GM21528 (cell line): Measurements from ENCODE around the gene PSMA5.
"Not testable (repeated sequence)": the region's sequence is repeated elsewhere in the genome, so short reads cannot be mapped to it uniquely, and the experiment has no call there.

Experiments
- ATAC-seq: cut with Tn5 transposase; IDR thresholded peaks from one replicate; pipeline ENCODE4 v1.9.1; 2021; ENCODE audit warnings: mild to moderate bottlenecking, moderate library complexity; ENCODE audit not compliant: unreplicated experiment, low FRiP score

The PSMA5 gene

DNA sequence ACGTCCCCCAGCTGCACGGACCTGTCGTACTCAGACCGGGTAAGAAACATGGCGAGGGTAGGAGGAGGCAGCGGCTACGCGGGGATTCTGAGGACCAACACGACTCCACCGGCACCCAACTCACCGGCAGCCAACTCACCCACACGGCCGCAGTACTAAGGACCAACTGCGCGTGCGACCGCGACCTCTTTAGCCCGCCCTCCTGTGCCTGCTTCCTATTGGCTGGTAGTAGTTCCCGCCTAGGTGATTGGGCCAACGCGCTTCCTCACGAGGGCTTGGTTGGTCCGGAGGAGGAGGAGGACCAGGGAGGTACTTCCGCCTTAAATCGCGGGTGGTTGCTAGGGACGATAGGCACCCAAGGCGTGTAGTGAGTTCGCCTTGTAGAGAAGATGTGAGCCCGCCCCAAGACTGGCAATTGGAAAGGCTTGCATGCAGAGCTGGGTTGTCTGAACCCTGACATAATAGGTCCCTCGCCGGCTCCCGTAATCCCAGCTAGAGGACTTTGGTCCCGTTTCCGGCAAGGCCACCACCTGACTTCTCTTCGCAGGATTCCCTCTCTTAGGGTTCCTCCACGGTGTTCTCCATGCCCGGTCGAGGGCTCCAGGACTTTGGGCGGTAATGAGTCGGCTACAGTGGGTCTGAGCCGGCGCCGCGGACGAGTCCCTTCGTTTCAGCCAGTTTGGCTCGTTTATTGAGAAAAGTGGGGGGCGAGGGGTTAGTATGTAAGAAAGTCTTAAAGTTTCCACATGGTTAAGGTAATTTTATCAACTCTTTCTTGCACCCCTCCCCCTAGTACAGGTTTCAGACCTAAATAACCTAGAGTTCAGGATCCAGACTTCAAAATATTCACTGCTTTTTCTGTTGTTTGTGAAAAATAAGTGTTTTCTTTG lies at the start of gene PSMA5:
Gene PSMA5, minus strand, starts transcription at position 168 of the 890 bp plus-strand sequence. Its CDS starts 118 bp downstream, at position 50.
- ATAC-seq, result peak; percentile 98

DNA sequence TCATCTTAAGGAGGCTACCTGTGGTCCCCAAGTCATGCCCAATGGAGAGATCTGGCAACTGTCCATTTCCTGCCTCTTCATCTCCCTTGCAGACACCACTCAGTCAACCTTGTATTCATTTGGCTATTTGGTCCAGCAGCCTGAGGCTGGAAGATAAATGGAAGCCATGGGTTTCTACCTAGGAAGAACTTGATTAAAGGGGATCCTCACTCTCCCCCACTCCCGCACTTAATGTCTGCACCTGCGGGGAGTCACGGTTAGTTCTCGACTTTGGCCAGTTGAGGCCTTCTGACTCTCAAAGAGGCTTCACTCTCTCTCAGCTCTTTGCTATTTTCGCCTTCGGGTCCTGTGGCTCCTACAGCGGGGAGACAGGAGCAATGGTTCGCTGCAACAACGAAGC lies 49.0 kb upstream of the PSMA5 start:
- no peak for ATAC-seq

DNA sequence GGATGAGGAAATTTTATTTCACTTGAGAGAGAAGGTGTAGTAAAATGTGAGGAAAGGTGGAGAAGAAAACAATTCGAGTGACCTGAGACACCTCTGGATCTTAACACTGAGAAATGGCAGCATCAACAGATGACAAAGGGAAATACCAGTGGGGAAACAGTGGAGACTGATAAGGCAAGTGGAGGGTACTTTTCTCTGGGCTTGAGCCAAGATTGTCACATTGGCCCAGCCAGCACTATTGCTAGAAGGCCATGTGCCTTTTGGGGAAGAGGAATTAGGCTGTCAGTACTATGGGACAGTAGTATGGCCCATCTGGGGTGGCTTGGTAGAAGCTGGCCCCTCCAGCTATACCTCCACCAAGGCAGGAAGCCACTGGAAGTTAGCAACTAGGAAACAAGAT lies 48.4 kb upstream of the PSMA5 start:
- ATAC-seq, result no peak

DNA sequence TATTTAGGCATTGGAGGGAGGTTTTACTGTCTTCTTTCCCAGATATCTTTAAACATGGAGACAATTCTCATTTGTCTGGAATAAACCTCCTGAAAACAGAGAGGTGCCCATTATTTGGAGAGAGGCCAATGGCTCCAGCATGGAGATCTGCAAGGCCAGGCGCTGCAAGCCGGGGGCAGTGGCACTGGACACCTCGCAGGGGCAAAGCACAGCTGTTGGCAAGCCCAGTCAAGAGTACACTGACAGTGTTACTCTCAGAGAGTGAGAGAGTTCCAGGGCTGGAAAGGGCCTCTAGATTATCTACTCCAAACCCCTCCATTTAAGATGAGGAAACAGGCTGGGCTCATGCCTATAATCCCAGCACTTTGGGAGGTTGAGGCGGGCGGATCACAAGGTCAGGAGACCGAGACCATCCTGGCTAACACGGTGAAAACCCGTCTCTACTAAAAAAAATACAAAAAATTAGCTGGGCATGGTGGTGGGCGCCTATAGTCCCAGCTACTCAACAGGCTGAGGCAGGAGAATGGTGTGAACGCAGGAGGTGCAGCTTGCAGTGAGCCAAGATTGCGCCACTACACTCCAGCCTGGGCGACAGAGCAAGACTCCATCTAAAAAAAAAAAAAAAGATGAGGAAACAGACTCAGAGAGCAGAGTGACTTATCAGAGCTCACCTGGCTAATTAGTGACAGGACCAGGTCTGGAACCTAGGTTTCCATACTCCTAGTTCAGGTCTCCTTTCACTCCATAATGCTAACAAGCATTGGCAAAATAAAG lies 47.2 kb upstream of the PSMA5 start:
- not testable (repeated sequence) for ATAC-seq

DNA sequence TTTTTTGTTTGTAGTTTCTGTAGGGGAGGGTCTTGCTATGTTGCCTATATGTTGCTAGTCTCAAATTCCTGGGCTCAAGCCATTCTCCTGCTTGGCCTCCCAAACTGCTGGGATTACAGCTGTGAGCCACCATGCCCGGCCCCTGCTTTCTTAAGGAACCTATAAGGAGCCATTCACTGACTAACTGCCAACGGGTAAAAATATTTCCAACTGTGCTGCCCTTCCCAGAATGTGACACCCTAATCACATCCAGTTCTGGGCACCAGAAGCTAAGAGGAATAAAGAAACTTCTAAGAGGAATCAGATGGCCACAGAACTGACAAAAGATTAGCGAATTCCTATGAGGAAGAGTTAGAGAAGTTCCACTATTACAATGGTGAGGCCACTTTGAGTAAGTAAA lies 46.5 kb upstream of the PSMA5 start:
- ATAC-seq, result no peak

DNA sequence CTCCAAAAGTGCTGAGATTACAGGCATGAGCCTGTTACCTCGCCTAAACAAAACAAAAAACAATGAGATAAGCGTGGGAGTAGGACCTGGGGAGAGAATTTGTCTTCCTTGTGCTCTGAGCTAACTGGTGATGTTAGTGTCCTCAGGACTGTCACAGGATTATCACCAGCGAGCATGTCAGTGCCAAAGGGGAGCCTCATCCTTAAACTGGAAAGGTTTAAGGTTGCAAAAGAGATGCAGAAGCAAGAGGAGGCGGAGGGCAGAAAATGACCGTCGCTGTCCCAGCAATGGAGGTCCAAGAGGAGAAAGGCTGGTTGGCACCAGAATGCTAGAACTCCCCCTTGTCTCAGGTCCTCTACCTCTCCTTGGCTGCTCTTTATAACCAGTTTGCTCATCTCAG lies 44.0 kb upstream of the PSMA5 start:
- no peak for ATAC-seq

DNA sequence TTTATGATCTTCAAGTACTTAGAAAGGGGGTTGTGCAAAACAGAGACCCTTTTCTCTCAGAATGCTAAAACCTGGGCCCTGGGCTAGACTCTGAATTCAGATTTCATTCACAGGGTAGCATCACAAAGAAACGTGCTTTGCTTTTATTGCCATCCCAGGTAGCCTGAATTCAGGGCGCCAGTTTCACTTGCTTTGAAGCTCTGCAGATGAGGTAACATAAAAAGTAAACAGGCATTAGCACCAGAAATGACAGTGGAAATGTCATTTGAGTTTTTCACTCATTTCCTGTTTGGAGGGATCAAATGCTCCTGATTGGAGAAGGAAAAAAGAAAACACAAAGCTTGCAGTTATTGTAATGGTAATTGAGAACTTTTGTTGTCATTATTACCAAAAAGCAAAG lies 42.7 kb upstream of the PSMA5 start:
- no peak for ATAC-seq

DNA sequence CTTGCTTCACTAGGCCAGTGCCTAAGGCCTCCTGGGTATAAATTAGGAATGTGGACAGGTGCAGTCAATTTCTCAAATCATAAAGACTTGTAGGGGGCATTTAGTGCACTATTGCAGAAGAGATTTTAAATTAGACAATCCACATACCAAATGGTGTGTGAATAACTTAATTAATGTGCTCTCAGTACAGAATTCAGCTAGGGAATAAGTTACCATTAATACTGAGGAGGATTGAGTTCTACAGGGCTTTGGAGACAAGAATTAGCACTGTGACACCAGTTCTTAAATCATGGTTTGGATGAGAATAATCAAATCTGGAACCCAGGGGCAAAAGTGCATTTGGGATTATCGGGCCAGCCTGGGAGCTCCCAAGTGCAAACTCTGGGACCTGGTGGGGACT lies 41.8 kb upstream of the PSMA5 start:
- ATAC-seq, result no peak

DNA sequence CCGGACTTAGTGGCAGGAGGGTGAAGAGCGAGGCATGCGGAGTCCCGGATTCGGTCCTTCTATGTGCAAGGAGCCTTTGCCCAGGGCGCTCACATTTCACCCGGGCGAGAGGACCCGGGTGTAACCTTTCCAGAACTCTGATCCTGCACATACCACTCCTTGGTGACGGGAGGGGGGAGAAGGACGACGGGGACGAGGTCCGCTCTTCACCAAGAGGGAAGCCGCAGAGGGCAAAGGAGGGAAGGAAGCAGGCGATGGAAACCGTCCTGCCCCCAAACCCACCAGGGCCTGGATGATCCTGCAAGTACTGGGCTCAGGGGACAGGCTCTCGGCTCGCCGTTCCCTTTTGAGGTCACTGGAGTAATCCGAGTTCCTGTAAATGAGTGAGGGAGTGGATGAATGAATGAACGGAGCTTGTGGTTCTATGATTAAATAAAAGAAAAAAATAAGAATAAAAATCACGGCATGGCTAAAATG lies 41.1 kb upstream of the PSMA5 start:
- ATAC-seq, result no peak

DNA sequence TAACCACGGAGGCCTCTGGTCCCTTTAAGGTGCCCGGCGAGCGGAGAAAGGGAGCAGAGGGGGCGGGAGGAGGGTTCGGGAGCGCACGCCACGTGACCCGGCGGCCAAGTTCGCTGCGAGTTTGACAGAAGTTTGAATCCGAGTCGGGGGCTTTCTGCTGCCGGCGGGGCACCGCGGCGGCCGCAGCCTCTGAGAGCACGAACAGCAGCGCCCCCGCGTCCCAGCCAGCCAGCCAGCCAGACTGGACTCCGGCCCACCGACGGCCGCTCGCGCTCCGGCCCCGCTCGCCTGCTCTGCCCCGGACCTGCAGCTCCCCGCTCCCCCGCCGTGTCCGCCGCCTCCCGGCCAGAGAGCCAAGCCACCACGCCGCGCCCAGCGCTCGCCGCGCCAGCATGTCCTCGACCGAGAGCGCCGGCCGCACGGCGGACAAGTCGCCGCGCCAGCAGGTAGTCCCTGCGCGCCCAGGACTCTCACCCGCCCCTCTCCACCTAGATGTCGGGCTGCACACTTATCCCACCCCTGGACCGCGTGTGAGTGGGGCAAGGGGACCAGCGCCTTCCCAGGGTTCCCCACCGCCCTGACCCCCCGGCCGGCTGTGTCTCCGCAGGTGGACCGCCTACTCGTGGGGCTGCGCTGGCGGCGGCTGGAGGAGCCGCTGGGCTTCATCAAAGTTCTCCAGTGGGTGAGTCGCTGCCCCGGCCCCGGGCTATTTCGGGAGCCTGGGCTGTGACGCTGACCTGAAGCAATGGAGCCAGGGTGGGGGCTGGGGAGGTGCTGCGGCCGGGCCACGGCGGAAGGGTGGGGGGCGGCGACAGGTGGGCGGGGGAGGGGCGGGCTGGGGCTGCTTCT lies 40.4 kb upstream of the PSMA5 start, which contains the start of gene SYPL2:
Gene SYPL2, plus strand, starts transcription at position 95 of the 849 bp plus-strand sequence. Its CDS starts 298 bp downstream, at position 393.
- no peak for ATAC-seq

DNA sequence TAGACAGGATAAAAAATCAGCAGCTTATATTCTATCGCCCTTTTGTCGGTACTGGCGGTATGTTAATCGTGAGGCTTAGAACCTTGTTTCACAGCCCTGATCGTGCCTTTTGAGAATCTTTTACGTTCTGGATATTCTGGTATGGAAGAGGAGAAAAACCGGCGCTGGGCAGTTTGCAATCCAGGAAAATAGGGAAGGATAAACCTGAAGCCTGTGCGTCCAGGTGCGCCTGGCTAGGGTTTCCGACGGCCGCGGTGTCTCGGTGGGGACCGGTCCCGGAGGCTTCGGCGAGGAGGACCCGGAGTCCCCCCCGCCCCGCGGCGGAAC lies 39.8 kb upstream of the PSMA5 start:
- no peak for ATAC-seq

DNA sequence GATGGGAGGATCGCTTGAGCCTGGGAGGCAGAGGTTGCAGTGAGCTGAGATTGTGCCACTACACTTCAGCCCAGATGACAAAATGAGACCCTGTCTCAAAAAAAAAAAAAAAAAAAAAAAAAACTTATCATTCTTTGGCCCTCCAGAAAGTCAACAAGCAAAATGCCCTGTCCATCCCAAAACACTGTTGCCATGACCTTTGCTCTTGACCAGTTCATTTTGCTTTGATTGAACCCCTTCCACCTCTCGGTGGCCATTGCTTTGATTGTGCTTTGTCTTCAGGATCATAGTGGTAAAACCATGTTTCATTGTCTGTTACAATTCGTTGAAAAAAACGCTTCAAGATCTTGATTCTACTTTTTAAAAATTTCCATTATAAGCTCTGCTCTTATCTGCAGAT lies 31.6 kb upstream of the PSMA5 start:
- no peak for ATAC-seq

DNA sequence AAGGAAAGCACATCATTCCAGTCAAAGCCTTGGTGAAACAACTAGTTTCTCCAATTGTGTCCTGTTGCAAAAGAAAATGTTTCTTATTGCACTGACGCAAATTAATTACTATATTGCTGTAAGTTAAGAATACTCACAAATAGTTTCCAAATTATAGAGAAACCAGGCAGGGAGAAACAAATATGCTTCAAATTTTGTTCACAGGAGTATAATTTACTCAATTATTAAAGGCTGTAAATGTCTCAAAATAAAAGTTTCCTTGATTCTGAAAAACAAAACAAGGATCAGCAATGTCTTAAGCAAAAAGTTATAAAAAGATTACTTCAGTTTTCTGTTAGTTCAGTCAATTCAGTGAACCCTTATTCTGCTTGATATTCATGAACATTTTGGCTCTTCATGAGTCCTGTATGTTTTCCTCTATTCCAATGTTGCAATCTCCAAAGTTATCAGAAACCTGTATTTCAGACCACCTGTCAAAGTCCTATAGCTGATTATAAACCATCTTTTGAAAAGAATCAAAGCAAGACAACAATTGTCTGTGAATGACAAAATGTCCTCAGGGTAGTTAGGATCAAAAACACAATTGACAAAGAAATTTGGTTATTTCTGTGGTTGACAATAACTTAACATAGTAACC lies 28.4 kb upstream of the PSMA5 start:
- no peak for ATAC-seq

DNA sequence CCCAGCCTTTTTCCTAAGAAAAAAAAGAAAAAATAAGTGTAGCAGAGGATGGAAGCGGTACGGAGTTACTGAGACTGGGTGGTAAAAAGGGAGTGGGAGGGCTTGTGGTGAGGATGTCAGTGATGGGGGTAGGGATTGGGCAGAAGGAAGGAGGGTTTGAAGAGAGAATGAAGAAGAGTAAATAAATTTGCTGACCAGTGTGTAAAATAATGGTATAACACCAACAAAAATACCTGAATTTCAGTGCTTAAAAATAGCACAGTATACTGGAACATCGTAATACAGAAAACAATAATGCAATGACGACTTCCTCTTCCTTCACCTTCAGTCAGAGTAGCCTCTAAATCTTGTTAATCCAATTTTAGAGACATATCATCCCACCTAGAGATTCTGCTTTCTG lies 21.3 kb upstream of the PSMA5 start:
- ATAC-seq, result no peak

DNA sequence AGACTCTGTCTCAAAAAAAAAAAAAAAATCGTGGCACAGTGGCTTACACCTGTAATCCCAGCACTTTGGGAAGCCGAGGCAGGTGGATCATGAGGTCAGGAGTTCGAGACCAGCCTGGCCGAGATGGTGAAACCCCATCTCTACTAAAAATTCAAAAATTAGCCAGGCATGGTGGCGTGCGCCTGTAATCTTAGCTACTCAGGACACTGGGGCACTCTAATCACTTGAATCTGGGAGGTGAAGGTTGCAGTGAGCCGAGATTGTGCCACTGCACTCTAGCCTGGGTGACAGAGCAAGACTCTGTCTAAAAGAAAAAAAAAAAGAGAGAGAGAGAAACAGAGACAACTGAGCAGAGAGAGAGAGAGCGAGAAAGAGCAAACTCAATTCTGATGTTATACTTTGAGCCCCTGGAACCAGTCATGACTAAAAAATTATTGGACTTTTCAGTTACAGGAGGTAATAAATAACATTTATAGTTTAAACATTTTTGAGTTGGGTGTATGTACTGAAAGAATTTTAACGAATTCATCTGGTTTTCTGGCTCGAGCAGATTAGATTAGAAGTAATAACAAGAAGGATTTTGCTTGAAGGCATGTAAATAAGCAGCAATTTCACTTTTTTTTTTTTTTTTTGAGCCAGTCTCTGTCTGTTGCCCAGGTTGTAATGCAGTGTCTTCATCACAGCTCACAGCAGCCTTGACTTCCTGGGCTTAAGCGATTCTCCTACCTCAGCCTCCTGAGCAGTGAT lies 19.9 kb upstream of the PSMA5 start:
- not testable (repeated sequence) for ATAC-seq

DNA sequence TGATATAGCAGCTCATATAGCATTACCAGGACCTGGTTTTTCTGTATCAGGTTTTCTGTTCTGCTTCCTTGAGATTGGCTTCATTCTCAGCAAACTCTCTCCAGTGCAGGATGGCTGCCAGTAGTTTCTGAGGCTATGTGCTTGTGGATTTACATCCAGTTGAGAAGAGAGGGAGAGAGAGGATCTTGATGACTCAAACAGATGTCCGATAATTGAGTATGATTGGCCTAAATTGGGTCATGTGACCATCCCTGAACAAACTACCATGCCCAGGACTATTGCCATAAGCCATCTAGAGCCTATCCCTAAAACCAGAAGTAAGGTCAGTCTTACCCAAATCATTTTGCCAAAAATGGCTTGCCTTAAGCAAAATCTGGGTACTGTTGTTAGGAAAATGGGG lies 18.1 kb upstream of the PSMA5 start:
- no peak for ATAC-seq

DNA sequence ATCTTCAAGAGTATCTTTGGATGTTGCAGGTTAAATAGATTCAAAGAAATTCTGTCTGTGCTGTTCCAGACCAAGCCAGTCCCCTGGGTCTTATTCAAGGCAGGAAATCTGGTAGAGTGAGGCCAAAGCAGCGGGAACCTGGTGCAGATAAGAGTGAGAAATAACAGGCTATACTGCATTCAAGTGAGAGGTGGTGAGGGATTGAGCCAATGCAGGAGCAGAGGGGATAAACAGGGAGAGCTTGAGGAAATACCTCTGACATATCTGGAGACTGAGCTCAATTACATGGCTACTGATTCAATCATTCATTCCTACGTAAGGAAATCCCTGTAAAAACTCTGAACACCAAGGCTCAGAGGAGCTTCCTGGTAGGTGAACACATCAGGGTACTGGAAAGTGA lies 17.2 kb upstream of the PSMA5 start:
- ATAC-seq, result no peak

DNA sequence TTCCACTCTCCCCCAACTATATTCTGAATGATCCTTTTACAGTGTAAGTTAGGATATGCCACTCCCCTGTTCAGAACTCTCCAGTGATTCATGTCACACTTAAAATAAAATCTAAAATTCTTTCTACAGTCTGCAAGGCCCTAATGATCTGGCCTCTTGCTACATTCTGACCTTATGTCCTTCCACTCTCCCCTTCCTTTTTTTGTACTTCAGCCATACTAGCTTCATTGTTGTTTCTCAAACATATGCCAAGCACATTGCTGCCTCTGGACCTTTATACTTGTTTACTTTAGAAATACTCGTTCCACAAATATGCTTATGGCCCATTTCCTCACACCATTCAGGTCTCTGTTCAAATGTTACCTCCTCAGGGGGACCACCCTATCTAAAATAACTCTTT lies 14.8 kb upstream of the PSMA5 start:
- no peak for ATAC-seq

DNA sequence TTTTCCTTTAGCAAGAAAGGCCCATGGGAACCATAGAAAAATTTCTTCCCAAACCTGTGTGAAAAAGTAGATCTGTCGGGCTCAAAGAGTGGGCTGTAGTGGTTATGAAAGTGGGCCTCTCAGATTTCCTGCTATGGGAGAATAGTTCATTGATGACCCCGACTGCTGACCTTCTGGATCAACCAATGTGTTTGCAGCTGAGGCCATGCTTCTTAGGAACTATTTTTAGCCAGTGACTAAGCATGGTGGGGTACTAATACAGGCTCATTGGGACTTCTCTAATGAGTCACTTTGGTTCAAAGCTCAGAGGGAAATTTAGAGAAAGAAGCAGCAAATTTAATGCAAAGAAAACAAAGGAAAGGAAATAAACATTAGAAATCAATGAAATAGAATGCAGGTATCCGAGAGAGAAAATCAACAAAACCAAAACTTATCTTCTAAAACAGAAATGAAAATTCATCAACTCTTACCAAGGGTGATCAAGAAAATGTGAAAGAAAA lies 12.6 kb upstream of the PSMA5 start:
- no peak for ATAC-seq
